Skeletal muscle tissue (tissue), 4 donors: ENCODE results near the gene FBXL2. TPM values are rescaled to one million over a fixed set of nuclear protein-coding genes. Genes with fewer than 3 reads are reported as not detected.

ENCODE experiments used
- H3K27ac ChIP-seq: one replicate; pipeline ENCODE4 v1.7.0; 2013; ENCODE audit warnings: mild to moderate bottlenecking, low read depth, low read length, inconsistent platforms
- H3K27me3 ChIP-seq, 3 donors: one replicate each; pipeline ENCODE4 v1.7.0; 2013; ENCODE audit warnings: low read length in 3 of 3; ENCODE audit not compliant: control insufficient read depth in 3 of 3, insufficient read depth in 3 of 3
- H3K36me3 ChIP-seq, 3 donors: one replicate each; pipeline ENCODE4 v1.7.0; 2013; ENCODE audit warnings: low read length in 3 of 3; ENCODE audit not compliant: control insufficient read depth in 3 of 3, insufficient read depth in 3 of 3
- H3K4me1 ChIP-seq, 3 donors: one replicate each; pipeline ENCODE4 v1.7.0; 2013; ENCODE audit warnings: low read length in 3 of 3, mild to moderate bottlenecking in 3 of 3; ENCODE audit not compliant: control insufficient read depth in 3 of 3, insufficient read depth in 3 of 3
- H3K4me3 ChIP-seq, 3 donors: one replicate each; pipeline ENCODE4 v1.7.0; 2013; ENCODE audit warnings: low read length in 3 of 3
- H3K9ac ChIP-seq, 3 donors: one replicate each; pipeline ENCODE4 v1.7.0; 2013; ENCODE audit warnings: low read length in 3 of 3, mild to moderate bottlenecking in 3 of 3, moderate library complexity in 2 of 3, low read depth in 1 of 3
- H3K9me3 ChIP-seq, 3 donors: one replicate each; pipeline ENCODE4 v1.7.0; 2013; ENCODE audit warnings: low read length in 3 of 3; ENCODE audit not compliant: control insufficient read depth in 3 of 3
- total RNA-seq: library from RNA; depleted of rRNA; stranded (reverse); fragments of >200 nt; gene quantifications from one replicate; pipeline ENCODE4 v1.2.3, GENCODE V29; 2014
- donor health status: Osteomylitis.

The FBXL2 gene
- total RNA-seq, 1 donor from 2014 or later: 7.8 TPM

GRCh38 chr3:33377931-33378330 is 100.7 kb downstream of the FBXL2 start:
- no peaks in the 10 kb centered on the region for H3K9me3 ChIP-seq
- peaks cover 0 to 6% (median 0%) of the 10 kb centered on the region in 3 donors for H3K36me3 ChIP-seq
- no peaks in the 10 kb centered on the region for H3K4me1 ChIP-seq
- no peak overlapping the region for H3K27ac ChIP-seq
- no peaks in the 10 kb centered on the region for H3K27me3 ChIP-seq
- no peak overlapping the region for H3K4me3 ChIP-seq
- H3K9ac ChIP-seq: no peak overlapping the region

- H3K36me3 ChIP-seq: peaks cover 0 to 7% (median 0%) of the 10 kb centered on the region in 3 donors
- no peaks in the 10 kb centered on the region for H3K9me3 ChIP-seq
- no peaks in the 10 kb centered on the region for H3K4me1 ChIP-seq
- H3K9ac ChIP-seq: no peak overlapping the region
- H3K4me3 ChIP-seq: no peak overlapping the region
- H3K27me3 ChIP-seq: no peaks in the 10 kb centered on the region
- no peak overlapping the region for H3K27ac ChIP-seq
These were observed 103.4 kb downstream of the FBXL2 start for GRCh38 chr3:33380653-33381052.

GRCh38 chr3:33383951-33384350 is 106.7 kb downstream of the FBXL2 start:
- no peak overlapping the region for H3K9ac ChIP-seq
- no peaks in the 10 kb centered on the region for H3K9me3 ChIP-seq
- H3K4me1 ChIP-seq: no peaks in the 10 kb centered on the region
- no peak overlapping the region for H3K4me3 ChIP-seq
- no peaks in the 10 kb centered on the region for H3K27me3 ChIP-seq
- H3K27ac ChIP-seq: no peak overlapping the region
- peaks cover 0 to 12% (median 3%) of the 10 kb centered on the region in 3 donors for H3K36me3 ChIP-seq

- Histone ChIP-seq H3K36me3 (peaks cover 9 to 25% (median 10%) of the 10 kb centered on the region in 3 donors), H3K9ac (no peak overlapping the region), H3K4me1 (no peaks in the 10 kb centered on the region), H3K27me3 (no peaks in the 10 kb centered on the region), H3K9me3 (no peaks in the 10 kb centered on the region), H3K27ac (no peak overlapping the region), H3K4me3 (no peak overlapping the region)
These were observed 108.2 kb downstream of the FBXL2 start for GRCh38 chr3:33385423-33385822.

GRCh38 chr3:33386631-33387030 is 109.4 kb downstream of the FBXL2 start:
- Histone ChIP-seq H3K27ac (no peak overlapping the region), H3K4me1 (no peaks in the 10 kb centered on the region), H3K36me3 (peaks cover 9 to 29% (median 19%) of the 10 kb centered on the region in 3 donors), H3K4me3 (no peak overlapping the region), H3K9me3 (no peaks in the 10 kb centered on the region), H3K27me3 (no peaks in the 10 kb centered on the region), H3K9ac (no peak overlapping the region)

- H3K4me1 ChIP-seq: no peaks in the 10 kb centered on the region
- no peaks in the 10 kb centered on the region for H3K9me3 ChIP-seq
- H3K9ac ChIP-seq: peak overlapping the region in 1 of 3 donors; percentile 21
- H3K27me3 ChIP-seq: no peaks in the 10 kb centered on the region
- peaks cover 17 to 42% (median 34%) of the 10 kb centered on the region in 3 donors for H3K36me3 ChIP-seq
- H3K4me3 ChIP-seq: no peak overlapping the region
- H3K27ac ChIP-seq: no peak overlapping the region
These were observed 111.3 kb downstream of the FBXL2 start for GRCh38 chr3:33388374-33389100.

- H3K27me3 ChIP-seq: no peaks in the 10 kb centered on the region
- peaks cover 17 to 42% (median 36%) of the 10 kb centered on the region in 3 donors for H3K36me3 ChIP-seq
- no peak overlapping the region for H3K4me3 ChIP-seq
- H3K9ac ChIP-seq: no peak overlapping the region
- H3K9me3 ChIP-seq: no peaks in the 10 kb centered on the region
- no peaks in the 10 kb centered on the region for H3K4me1 ChIP-seq
- no peak overlapping the region for H3K27ac ChIP-seq
These were observed 112.7 kb downstream of the FBXL2 start for GRCh38 chr3:33389908-33390307.

- H3K9me3 ChIP-seq: no peaks in the 10 kb centered on the region
- no peak overlapping the region for H3K9ac ChIP-seq
- H3K4me1 ChIP-seq: no peaks in the 10 kb centered on the region
- no peak overlapping the region for H3K27ac ChIP-seq
- H3K36me3 ChIP-seq: peaks cover 25 to 51% (median 44%) of the 10 kb centered on the region in 3 donors
- no peak overlapping the region for H3K4me3 ChIP-seq
- no peaks in the 10 kb centered on the region for H3K27me3 ChIP-seq
These were observed 114.2 kb downstream of the FBXL2 start for GRCh38 chr3:33391255-33391995.

- Histone ChIP-seq H3K36me3 (peaks cover 29 to 58% (median 50%) of the 10 kb centered on the region in 3 donors), H3K27ac (no peak overlapping the region), H3K4me1 (no peaks in the 10 kb centered on the region), H3K9ac (no peak overlapping the region), H3K4me3 (no peak overlapping the region), H3K9me3 (no peaks in the 10 kb centered on the region), H3K27me3 (no peaks in the 10 kb centered on the region)
These were observed 114.9 kb downstream of the FBXL2 start for GRCh38 chr3:33392144-33392543.

- Histone ChIP-seq H3K9ac (no peak overlapping the region), H3K4me1 (no peaks in the 10 kb centered on the region), H3K9me3 (no peaks in the 10 kb centered on the region), H3K4me3 (no peak overlapping the region), H3K27me3 (no peaks in the 10 kb centered on the region), H3K27ac (no peak overlapping the region), H3K36me3 (peaks cover 29 to 63% (median 54%) of the 10 kb centered on the region in 3 donors)
These were observed 115.5 kb downstream of the FBXL2 start for GRCh38 chr3:33392703-33393125.
